Stimulated activated naive CD8-positive, alpha-beta T cell treated with anti-CD3 and anti-CD28 coated beads, Interleukin-15, Interleukin-2, amounts not matched to agents 100 ng/mL and 50 ng/mL, for 24 hours (primary cell): ENCODE measurements around the gene PTPN2.
"Not testable (repeated sequence)": the region's sequence is repeated elsewhere in the genome, so short reads cannot be mapped to it uniquely, and the experiment has no call there.

ENCODE experiments used
- H3K27ac Mint-ChIP-seq: one replicate; pipeline ENCODE4 v1.8.0; 2021; ENCODE audit warnings: mild to moderate bottlenecking, mixed read lengths
- H3K27me3 Mint-ChIP-seq: one replicate; pipeline ENCODE4 v1.8.0; 2021; ENCODE audit warnings: mixed read lengths
- H3K36me3 Mint-ChIP-seq: one replicate; pipeline ENCODE4 v1.8.0; 2021; ENCODE audit warnings: low read depth, mixed read lengths
- H3K4me1 Mint-ChIP-seq: one replicate; pipeline ENCODE4 v1.8.0; 2021; ENCODE audit warnings: low read depth, mixed read lengths
- H3K4me3 Mint-ChIP-seq: one replicate; pipeline ENCODE4 v1.8.0; 2021; ENCODE audit warnings: mild to moderate bottlenecking, mixed read lengths
- H3K9me3 Mint-ChIP-seq: one replicate; pipeline ENCODE4 v1.8.0; 2021; ENCODE audit warnings: mixed read lengths

Gene PTPN2

DNA sequence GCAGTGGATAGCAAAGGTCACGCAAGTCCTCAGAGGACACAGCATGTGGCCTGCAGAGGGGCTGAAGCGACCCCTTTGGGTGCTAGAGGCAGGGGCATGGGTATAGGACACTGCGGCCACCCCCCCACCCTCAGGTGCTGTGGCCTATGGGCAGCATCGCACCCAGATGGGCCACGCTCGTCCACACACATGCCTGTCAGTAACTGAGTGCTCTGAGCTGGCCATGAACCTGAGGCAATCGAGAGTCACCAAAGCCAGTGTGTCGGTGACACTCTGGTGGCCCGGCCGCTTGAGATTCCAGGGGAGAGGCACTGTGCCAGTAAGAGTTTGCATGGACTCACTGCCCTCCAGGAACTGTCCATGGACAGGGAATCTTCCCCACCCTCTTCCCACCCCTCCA lies 22.7 kb upstream of the PTPN2 start:
- Mint-ChIP-seq H3K4me3 (no peak overlapping the region), H3K27ac (no peak overlapping the region), H3K27me3 (no peaks in the 10 kb centered on the region), H3K36me3 (no peaks in the 10 kb centered on the region), H3K4me1 (peaks cover 15% of the 10 kb centered on the region), H3K9me3 (no peaks in the 10 kb centered on the region)

DNA sequence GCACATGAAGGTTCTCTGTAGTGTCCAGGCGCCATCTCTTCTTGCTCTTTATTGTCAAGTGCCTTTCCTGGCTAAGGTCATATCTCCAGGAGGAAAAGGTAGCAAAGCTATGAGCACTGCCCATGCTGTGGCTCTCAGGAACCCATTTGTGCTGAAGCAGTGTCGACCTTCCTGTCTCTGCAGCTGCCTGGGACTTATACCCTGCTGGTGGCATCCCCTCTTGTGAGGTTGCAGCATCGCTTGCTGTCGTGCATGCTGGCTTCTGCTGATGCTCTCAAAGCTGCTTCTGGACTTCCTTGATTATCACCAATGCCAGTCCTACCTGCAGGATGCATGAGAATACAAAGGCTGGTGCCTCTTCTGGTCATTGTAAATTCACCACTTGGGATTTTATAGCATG lies 22.1 kb upstream of the PTPN2 start:
- no peaks in the 10 kb centered on the region for H3K27me3 Mint-ChIP-seq
- H3K4me1 Mint-ChIP-seq = peaks cover 12% of the 10 kb centered on the region
- H3K36me3 Mint-ChIP-seq = no peaks in the 10 kb centered on the region
- no peak overlapping the region for H3K27ac Mint-ChIP-seq
- H3K9me3 Mint-ChIP-seq = no peaks in the 10 kb centered on the region
- H3K4me3 Mint-ChIP-seq = no peak overlapping the region

DNA sequence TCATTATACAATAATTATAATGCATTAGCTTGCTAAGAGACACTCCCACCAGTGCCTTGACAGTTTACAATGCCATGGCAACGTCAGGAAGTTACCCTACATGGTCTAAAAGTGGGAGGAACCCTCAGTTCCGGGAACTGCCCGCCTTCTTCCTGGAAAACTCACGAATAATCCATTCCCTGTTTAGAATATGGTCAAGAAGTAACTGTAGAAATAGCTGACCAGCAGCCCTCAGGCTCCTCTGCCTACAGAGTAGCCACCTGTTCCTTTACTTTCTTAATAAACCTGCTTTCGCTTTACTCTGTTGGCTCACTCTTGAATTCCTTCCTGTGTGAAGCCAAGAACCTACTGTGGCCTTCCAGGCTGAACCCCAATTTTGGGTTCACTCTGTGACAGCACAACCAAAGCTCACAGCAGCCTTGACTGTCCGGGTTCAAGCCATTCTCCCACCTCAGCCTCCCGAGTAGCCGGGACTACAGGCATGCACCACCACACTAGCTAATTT lies 20.0 kb upstream of the PTPN2 start:
- Mint-ChIP-seq H3K4me3 (no peak overlapping the region), H3K27me3 (no peaks in the 10 kb centered on the region), H3K9me3 (no peaks in the 10 kb centered on the region), H3K4me1 (peaks cover 7% of the 10 kb centered on the region), H3K36me3 (no peaks in the 10 kb centered on the region), H3K27ac (peak overlapping the region; percentile 42)

DNA sequence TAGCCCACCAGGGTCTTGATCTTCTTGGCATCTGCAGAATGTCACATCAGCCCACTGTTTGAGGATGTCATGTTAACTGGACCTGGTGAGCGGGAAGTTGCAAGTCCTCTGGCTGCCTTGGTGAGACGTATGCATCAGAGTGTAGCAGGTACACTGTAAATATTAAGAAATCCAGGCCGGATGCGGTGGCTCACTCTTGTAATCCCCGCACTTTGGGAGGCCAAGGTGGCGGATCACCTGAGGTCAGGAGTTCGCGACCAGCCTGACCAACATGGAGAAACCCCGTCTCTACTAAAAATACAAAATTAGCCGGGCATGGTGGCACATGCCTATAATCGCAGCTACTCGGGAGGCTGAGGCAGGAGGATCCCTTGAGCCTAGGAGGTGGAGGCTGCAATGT lies 17.2 kb upstream of the PTPN2 start:
- H3K27me3 Mint-ChIP-seq, H3K4me3 Mint-ChIP-seq, H3K36me3 Mint-ChIP-seq, H3K9me3 Mint-ChIP-seq, H3K27ac Mint-ChIP-seq: not testable (repeated sequence)
- H3K4me1 Mint-ChIP-seq = peaks cover 11% of the 10 kb centered on the region

DNA sequence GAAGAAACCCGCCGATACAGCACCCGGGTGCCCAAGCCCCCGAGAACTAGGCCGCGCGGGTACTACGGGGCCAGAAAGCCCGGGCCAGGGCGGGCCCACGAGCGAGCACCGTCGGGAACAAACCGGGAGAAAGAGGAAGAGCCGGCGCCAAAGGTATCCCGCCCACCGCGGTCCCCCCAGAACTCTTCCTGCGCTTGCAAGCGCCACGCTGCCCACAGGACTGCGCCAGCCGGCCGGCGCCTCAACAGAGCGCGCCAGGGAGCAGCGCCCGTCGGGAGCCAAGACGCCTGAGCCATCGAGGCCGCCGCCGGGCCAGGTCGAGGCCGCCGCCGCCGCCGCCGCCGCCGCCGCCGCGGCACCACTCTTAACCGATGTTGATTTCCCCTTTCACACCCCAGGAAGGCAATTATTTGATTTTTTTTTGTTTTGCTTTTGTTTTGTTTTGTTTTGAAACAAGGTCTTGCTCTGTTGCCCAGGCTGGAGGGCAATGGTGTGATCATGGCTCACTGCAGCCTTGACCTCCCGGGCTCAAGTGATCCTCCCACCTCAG lies 12.8 kb upstream of the PTPN2 start:
- H3K27me3 Mint-ChIP-seq = peaks cover 33% of the 10 kb centered on the region
- H3K4me1 Mint-ChIP-seq = peaks cover 24% of the 10 kb centered on the region
- H3K36me3 Mint-ChIP-seq, H3K9me3 Mint-ChIP-seq, H3K27ac Mint-ChIP-seq: not testable (repeated sequence)
- peak overlapping the region; percentile 53 for H3K4me3 Mint-ChIP-seq

DNA sequence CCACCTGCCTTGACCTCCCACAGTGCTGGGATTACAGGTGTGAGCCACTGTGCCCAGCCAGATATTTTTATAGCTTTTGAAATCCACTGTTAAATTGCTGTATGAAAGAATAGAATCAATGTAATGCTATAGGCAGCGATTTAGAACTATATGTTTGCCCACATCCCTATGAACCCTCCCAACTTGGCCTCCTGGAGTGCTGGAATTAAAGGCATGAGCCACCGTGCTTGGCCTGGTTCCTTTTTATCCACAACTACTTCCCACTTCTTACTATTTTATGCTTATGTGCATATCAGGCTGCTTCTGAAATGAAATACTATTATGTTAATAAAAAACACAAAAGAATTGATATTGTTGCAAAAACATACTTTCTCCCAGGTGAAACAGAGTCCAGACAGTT lies 11.6 kb upstream of the PTPN2 start:
- no peaks in the 10 kb centered on the region for H3K9me3 Mint-ChIP-seq
- H3K36me3 Mint-ChIP-seq = no peaks in the 10 kb centered on the region
- no peak overlapping the region for H3K27ac Mint-ChIP-seq
- H3K27me3 Mint-ChIP-seq = peaks cover 33% of the 10 kb centered on the region
- H3K4me1 Mint-ChIP-seq = peaks cover 24% of the 10 kb centered on the region
- H3K4me3 Mint-ChIP-seq = no peak overlapping the region

DNA sequence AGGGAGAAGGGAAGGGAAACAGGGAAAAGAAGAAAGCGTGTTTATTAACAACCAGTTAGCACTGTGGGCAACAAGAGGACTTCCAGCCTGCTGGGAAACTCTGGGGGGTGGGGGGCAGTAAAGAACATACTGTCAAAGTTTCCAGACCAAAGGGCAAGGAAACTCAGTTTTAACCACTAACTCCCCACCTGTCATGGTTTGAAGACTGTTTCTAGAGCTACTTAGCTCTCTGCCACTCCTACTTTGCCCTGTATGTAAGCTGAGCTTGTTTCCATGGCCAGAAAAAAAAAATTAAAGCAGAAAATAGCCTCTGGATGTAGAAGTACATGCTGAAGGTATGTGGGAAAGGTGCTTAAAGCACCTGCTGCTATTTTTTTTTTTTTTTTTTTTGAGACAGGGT lies 11.0 kb upstream of the PTPN2 start:
- H3K36me3 Mint-ChIP-seq = no peaks in the 10 kb centered on the region
- H3K4me1 Mint-ChIP-seq = peaks cover 24% of the 10 kb centered on the region
- H3K4me3 Mint-ChIP-seq = no peak overlapping the region
- H3K27me3 Mint-ChIP-seq = peaks cover 33% of the 10 kb centered on the region
- no peaks in the 10 kb centered on the region for H3K9me3 Mint-ChIP-seq
- H3K27ac Mint-ChIP-seq = no peak overlapping the region

DNA sequence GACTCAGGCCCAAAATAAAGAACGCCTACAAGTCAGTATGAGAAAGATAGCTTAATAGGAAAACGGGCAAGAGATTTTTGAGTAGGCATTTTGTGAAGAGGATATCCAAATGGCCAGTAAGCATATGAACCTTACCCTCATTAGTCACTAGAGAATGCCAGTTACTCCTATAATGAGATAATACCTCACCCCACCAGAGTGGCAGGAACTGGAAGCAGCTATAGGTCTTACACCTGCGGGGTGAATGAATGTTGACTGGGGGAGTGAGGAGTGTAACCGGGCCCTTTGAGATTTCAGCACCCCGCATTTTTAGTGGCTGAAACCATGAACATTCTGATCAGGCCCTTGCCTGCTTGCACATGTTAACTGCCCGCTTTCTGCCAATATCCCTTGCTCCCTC lies 7.5 kb upstream of the PTPN2 start:
- Mint-ChIP-seq H3K4me3 (no peak overlapping the region), H3K4me1 (peaks cover 23% of the 10 kb centered on the region), H3K36me3 (no peaks in the 10 kb centered on the region), H3K27me3 (peaks cover 23% of the 10 kb centered on the region), H3K9me3 (no peaks in the 10 kb centered on the region), H3K27ac (no peak overlapping the region)

DNA sequence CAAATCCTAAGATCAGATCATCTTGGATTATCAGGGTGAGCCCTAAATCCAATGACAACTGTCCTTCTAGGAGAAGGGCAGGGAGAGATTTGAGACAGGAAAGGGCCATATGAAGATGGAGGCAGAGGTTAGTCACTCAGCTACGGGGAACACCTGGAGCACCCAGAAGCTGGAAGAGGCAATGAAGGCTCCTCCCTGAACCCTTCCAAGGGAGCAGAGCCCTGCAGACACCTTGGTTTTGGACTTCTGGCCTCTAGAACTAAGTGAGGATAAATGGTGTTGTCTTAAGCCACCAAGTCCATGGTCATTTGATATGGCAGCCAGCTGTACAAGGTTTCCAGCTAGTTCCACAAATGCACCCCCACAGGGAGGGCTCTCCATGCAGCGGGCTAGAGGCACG lies 6.9 kb upstream of the PTPN2 start:
- no peak overlapping the region for H3K4me3 Mint-ChIP-seq
- no peaks in the 10 kb centered on the region for H3K9me3 Mint-ChIP-seq
- no peak overlapping the region for H3K27ac Mint-ChIP-seq
- H3K27me3 Mint-ChIP-seq = peaks cover 21% of the 10 kb centered on the region
- H3K4me1 Mint-ChIP-seq = peaks cover 25% of the 10 kb centered on the region
- no peaks in the 10 kb centered on the region for H3K36me3 Mint-ChIP-seq

DNA sequence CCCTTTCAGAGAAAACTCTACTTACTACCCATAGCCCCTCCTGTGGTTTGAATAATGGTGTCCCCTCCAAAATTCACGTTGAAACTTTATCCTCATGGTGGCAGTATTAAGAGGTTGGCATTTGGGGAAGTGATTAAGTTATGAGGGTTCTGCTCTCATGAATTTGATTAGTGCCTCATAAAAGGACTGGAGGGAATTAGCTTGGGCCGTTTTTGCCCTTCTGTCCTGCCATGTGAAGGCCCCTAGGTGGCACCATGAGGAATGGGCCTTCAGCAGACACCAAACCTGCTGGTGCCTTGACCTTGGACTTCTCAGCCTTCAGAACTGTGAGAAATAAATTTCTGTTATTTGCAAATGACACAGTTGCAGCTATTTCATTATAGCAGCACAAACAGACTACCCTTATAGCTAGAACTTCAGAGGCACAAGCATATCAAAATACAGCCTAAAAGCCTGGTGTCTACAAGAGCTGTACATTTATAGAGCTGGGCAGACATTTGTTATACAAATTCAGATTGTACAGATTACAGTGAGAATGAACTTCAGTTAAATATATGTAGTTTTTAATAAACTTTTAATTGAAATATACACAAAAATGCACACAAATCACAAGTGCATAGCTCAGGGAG lies 2.6 kb upstream of the PTPN2 start:
- Mint-ChIP-seq H3K27ac (no peak overlapping the region), H3K36me3 (peaks cover 1% of the 10 kb centered on the region), H3K27me3 (no peaks in the 10 kb centered on the region), H3K9me3 (no peaks in the 10 kb centered on the region), H3K4me3 (no peak overlapping the region), H3K4me1 (peaks cover 37% of the 10 kb centered on the region)

DNA sequence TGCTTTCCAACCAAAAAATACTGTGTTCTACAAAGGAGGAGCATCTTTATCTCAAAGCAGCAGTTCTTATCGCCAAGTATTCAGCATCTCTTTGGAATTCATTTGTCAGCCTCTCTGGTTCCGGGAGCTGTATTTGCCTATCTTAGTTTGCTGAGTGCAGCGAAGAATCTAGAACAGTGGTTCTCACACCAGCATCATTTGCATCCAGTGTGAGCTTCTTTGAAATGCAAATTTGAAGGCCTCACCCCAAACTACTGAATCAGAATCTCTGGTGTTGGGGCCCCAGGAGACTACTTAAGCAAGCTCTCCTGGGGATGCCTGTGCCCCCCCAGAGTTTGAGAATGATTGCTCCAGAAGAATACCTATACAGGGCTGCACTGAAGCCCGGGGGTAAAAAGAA lies 1.5 kb upstream of the PTPN2 start:
- H3K9me3 Mint-ChIP-seq = no peaks in the 10 kb centered on the region
- peaks cover 7% of the 10 kb centered on the region for H3K36me3 Mint-ChIP-seq
- no peak overlapping the region for H3K27ac Mint-ChIP-seq
- peaks cover 48% of the 10 kb centered on the region for H3K4me1 Mint-ChIP-seq
- H3K27me3 Mint-ChIP-seq = no peaks in the 10 kb centered on the region
- H3K4me3 Mint-ChIP-seq = peak overlapping the region; percentile 91

DNA sequence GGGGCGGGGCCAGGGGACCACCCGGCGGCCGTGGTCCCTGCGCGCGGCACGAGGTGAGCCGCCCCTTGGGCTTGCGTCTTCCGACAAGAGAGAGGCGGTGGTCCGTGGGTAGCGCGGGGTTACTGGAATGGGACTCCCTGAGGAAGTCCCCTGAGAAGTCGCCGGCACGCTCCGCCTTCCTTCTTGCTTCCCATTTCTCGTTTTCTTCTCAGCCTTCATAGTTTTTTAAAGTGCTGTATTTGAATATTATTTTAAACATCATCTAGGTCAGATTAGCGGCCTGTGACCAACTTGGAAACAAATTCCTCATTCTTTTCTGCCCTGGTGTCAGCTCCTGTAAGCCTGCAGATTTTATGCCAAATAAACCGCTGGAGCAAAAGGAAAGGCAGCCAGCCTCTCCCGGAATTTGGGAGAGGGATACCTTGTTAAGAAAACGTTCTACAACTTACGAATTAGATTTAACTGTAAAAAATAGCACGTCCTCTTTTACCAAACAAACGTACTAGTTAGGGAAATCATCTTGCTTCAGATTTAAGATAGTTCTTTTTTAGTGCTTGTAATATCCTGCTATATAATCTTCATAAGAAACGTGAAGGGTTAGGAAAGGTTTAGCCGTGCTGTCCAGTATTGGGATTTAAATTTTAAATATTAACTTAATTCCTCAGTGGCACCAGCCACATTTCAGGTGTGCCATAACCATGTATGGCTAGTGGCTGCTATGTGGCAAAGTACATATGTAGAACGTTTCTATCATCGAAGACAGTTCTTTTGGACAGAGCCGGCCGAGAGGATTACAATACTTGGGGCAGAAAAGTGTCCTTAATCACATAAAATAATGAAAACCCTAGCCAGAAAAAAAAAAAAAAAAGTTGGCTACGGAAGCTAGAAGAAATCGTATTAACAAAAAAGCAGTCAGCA lies 628 bp upstream of the PTPN2 start:
- peaks cover 56% of the 10 kb centered on the region for H3K4me1 Mint-ChIP-seq
- H3K4me3 Mint-ChIP-seq = peak overlapping the region; percentile 91
- H3K27me3 Mint-ChIP-seq = no peaks in the 10 kb centered on the region
- peak overlapping the region; percentile 85 for H3K27ac Mint-ChIP-seq
- peaks cover 9% of the 10 kb centered on the region for H3K36me3 Mint-ChIP-seq
- no peaks in the 10 kb centered on the region for H3K9me3 Mint-ChIP-seq

DNA sequence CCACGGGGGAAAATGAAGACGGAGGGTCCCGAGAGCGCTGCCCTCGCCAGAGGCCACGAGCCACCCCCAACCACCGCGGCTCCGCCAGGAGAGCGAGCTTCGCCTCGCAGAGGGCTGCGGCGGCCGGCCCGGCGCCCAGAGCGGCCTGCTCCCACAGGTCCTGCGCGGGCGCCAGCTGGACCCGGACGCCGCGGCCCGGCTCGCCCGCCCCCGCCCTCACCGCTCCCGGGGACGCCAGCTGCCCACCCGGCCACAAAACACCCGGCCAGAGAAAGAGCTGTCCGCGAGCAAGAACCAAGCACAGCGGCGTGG lies 709 bp downstream of the PTPN2 start:
- Mint-ChIP-seq H3K9me3 (no peaks in the 10 kb centered on the region), H3K27me3 (no peaks in the 10 kb centered on the region), H3K27ac (peak overlapping the region; percentile 83), H3K4me3 (peak overlapping the region; percentile 91), H3K36me3 (peaks cover 16% of the 10 kb centered on the region), H3K4me1 (peaks cover 67% of the 10 kb centered on the region)

DNA sequence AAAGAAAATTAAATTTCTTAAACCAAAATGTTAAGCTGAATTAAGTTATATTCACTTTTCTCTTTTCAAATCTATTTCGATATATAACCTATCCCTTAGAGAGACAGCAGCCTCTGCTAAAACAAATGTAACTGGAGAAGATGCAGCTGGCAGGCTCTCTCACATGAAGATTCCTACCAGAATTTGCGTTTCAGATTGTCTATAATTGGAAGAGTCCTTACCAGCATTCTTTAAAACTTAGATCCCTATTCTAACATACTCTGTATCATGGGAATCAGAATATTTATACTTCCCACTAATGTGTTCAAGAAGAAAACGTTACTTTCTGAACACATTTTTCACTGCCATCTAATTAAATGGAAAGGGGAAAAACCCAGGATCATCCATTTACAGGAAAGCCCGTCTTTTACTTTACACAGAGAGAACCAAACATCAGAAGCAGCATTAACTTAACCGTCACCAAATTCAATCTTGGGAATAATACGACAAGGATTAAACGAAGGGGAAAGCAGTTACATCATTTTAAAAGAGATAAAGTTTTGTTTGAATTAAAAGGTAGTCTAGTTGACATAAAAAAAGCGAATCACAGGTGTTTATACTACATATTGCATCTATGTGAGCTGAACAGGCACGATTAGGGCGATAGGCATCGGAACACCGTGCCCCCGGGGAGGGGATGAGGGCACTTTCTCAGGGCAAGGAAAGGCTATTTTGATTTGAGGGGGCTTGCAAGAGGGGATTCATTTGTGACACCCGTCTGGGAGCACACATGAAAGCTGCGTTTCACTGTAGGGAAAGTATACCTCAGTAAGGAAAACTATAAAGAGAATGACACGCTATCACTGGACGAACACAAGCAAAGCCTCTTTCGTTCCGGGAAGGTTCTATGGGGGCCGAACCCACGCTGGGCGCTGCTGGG lies 1.3 kb downstream of the PTPN2 start:
- Mint-ChIP-seq H3K27ac (peak overlapping the region; percentile 83), H3K27me3 (no peaks in the 10 kb centered on the region), H3K9me3 (no peaks in the 10 kb centered on the region), H3K4me3 (peak overlapping the region; percentile 87), H3K4me1 (peaks cover 73% of the 10 kb centered on the region), H3K36me3 (peaks cover 16% of the 10 kb centered on the region)

DNA sequence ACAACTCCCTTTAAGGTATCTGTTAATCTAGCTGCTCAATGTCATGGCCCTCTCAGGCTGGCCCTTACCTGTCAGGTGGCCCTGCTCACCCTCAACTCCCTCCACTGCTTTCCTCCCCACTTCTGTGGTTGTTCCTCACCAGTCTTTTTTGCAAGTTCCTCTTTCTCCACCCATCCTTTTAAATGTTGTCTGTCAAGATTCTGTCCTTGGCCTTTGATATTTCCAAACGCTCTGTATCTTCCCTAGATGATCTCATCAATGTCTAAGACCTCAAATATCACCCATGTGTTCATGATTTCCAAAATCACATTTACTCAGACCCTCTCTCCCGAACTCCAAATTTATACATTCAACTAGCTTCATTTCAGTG lies 3.5 kb downstream of the PTPN2 start:
- Mint-ChIP-seq H3K9me3 (no peaks in the 10 kb centered on the region), H3K27ac (peak overlapping the region; percentile 77), H3K4me1 (peaks cover 81% of the 10 kb centered on the region), H3K27me3 (no peaks in the 10 kb centered on the region), H3K4me3 (peak overlapping the region; percentile 87), H3K36me3 (peaks cover 24% of the 10 kb centered on the region)
